M059J (cell line): ENCODE measurements around the gene TRIM65. TPM values are rescaled to one million over a fixed set of nuclear protein-coding genes. Genes with fewer than 3 reads are reported as not detected.
A peak's percentile ranks its signal among the peaks of the same experiment; 100 is the strongest.

Experiments used
- DNase-seq: peaks from one replicate; pipeline ENCODE4 v3.0.0-alpha.2; 2012; ENCODE audit warnings: low read depth
- total RNA-seq: library from RNA; depleted of rRNA; stranded (reverse); fragments of >200 nt; shearing (Covaris generic); gene quantifications from 2 replicates; pipeline ENCODE4 v1.2.3, GENCODE V29; 2014; rRNA removed

Gene TRIM65
- total RNA-seq, result 6.4 and 11.1 TPM in 2 replicates

GRCh38 chr17:75896415-75897159, at the start of gene TRIM65:
Gene TRIM65, minus strand, starts transcription at chr17:75896951. Its CDS starts 14 bp downstream, at chr17:75896937.
- DNase-seq, result peak; percentile 76

- no peak for DNase-seq
Observed at GRCh38 chr17:75945211-75945610, 48.5 kb upstream of the TRIM65 start.

- DNase-seq, result no peak
Observed at GRCh38 chr17:75943491-75943890, 46.7 kb upstream of the TRIM65 start.

- DNase-seq, result no peak
Observed at GRCh38 chr17:75942473-75942872, 45.7 kb upstream of the TRIM65 start.

GRCh38 chr17:75941442-75941819, 44.7 kb upstream of the TRIM65 start:
- no peak for DNase-seq

GRCh38 chr17:75940727-75941441, 44.1 kb upstream of the TRIM65 start, which contains the start of gene FBF1:
Gene FBF1, minus strand, starts transcription at chr17:75941042. Its CDS starts 2,893 bp downstream, at chr17:75938149.
- DNase-seq, result peak; percentile 95

GRCh38 chr17:75937652-75938051, 40.9 kb upstream of the TRIM65 start:
- DNase-seq, result no peak

- DNase-seq, result no peak
Observed at GRCh38 chr17:75933808-75934207, 37.1 kb upstream of the TRIM65 start.

- DNase-seq, result no peak
Observed at GRCh38 chr17:75932852-75933251, 36.1 kb upstream of the TRIM65 start.

- DNase-seq, result no peak
Observed at GRCh38 chr17:75931062-75931461, 34.3 kb upstream of the TRIM65 start.

- no peak for DNase-seq
Observed at GRCh38 chr17:75927286-75927922, 30.7 kb upstream of the TRIM65 start.

GRCh38 chr17:75926456-75926855, 29.7 kb upstream of the TRIM65 start:
- DNase-seq, result no peak

GRCh38 chr17:75925912-75926311, 29.2 kb upstream of the TRIM65 start:
- no peak for DNase-seq

GRCh38 chr17:75925103-75925502, 28.4 kb upstream of the TRIM65 start:
- DNase-seq, result no peak

GRCh38 chr17:75922963-75923874, 26.5 kb upstream of the TRIM65 start:
- no peak for DNase-seq

- DNase-seq, result no peak
Observed at GRCh38 chr17:75922173-75922961, 25.6 kb upstream of the TRIM65 start.

- DNase-seq, result no peak
Observed at GRCh38 chr17:75921596-75921995, 24.8 kb upstream of the TRIM65 start.

GRCh38 chr17:75920045-75920560, 23.4 kb upstream of the TRIM65 start:
- DNase-seq, result no peak

- DNase-seq, result no peak
Observed at GRCh38 chr17:75919611-75920010, 22.9 kb upstream of the TRIM65 start.

GRCh38 chr17:75917917-75918445, 21.2 kb upstream of the TRIM65 start:
- no peak for DNase-seq
